ENCODE data around the gene CARTPT. TPM values are rescaled to one million over a fixed set of nuclear protein-coding genes. Genes with fewer than 3 reads are reported as not detected.

Gene CARTPT
- total RNA-seq, 4 donors from 2014 or later, result 4.4 to 41.9 TPM; not detected in 2

GRCh38 chr5:71732011-71732410 lies 12.9 kb downstream of the CARTPT start:
- H3K9me3 ChIP-seq, result no peaks in the 10 kb centered on the region
- no peak overlapping the region for H3K4me3 ChIP-seq
- in situ Hi-C loops (cut with MboI; ENCODE audit: low pct_ligation_motif_present in 1 of 4, low pct_unique_long_range_greater_than_20kb in 1 of 4, low sequenced_read_pairs in 3 of 4), result no loop called here
- intact Hi-C loops (cut with DNase I; ENCODE audit: low total_unique reads), result no loop called here
- no peaks in the 10 kb centered on the region for H3K36me3 ChIP-seq
- no peak overlapping the region for H3K27ac ChIP-seq
- DNase-seq, result no peak
- no peaks in the 10 kb centered on the region for H3K27me3 ChIP-seq
- WGBS, 2 donors (ENCODE audit: low coverage in 1 of 2), result 50 to 57% methylated on average over 1 of the region's 1 CpG
- TF ChIP-seq, protein P1, sequence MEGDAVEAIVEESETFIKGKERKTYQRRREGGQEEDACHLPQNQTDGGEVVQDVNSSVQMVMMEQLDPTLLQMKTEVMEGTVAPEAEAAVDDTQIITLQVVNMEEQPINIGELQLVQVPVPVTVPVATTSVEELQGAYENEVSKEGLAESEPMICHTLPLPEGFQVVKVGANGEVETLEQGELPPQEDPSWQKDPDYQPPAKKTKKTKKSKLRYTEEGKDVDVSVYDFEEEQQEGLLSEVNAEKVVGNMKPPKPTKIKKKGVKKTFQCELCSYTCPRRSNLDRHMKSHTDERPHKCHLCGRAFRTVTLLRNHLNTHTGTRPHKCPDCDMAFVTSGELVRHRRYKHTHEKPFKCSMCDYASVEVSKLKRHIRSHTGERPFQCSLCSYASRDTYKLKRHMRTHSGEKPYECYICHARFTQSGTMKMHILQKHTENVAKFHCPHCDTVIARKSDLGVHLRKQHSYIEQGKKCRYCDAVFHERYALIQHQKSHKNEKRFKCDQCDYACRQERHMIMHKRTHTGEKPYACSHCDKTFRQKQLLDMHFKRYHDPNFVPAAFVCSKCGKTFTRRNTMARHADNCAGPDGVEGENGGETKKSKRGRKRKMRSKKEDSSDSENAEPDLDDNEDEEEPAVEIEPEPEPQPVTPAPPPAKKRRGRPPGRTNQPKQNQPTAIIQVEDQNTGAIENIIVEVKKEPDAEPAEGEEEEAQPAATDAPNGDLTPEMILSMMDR (IDR thresholded peaks at IDR 0.05), result no peak
- TF ChIP-seq POLR2AphosphoS5 (IDR thresholded peaks at IDR 0.05) (no peak), POLR2A (IDR thresholded peaks at IDR 0.05) (no peak), EP300 (IDR thresholded peaks at IDR 0.05; ENCODE audit: low read depth) (no peak)
- no peaks in the 10 kb centered on the region for H3K4me1 ChIP-seq

- H3K4me3 ChIP-seq, result no peak overlapping the region
- in situ Hi-C loops (cut with MboI; ENCODE audit: low pct_ligation_motif_present in 1 of 4, low pct_unique_long_range_greater_than_20kb in 1 of 4, low sequenced_read_pairs in 3 of 4) (no loop called here), intact Hi-C loops (cut with DNase I; ENCODE audit: low total_unique reads) (no loop called here)
- no peak for DNase-seq
- TF ChIP-seq POLR2AphosphoS5 (IDR thresholded peaks at IDR 0.05), result no peak
- TF ChIP-seq, protein P1 (IDR thresholded peaks at IDR 0.05), result no peak
- TF ChIP-seq EP300 (IDR thresholded peaks at IDR 0.05; ENCODE audit: low read depth), result no peak
- no peak for TF ChIP-seq POLR2A (IDR thresholded peaks at IDR 0.05)
- H3K27ac ChIP-seq, result no peak overlapping the region
- no peaks in the 10 kb centered on the region for H3K9me3 ChIP-seq
- H3K36me3 ChIP-seq, result no peaks in the 10 kb centered on the region
- H3K27me3 ChIP-seq, result no peaks in the 10 kb centered on the region
- no peaks in the 10 kb centered on the region for H3K4me1 ChIP-seq
Observed at GRCh38 chr5:71734141-71734540, 15.1 kb downstream of the CARTPT start.

- Histone ChIP-seq H3K27ac (no peak overlapping the region), H3K36me3 (no peaks in the 10 kb centered on the region), H3K27me3 (no peaks in the 10 kb centered on the region), H3K4me1 (peaks cover 0 to 6% (median 2%) of the 10 kb centered on the region in 4 donors), H3K4me3 (no peak overlapping the region), H3K9me3 (no peaks in the 10 kb centered on the region)
- in situ Hi-C loops (cut with MboI; ENCODE audit: low pct_ligation_motif_present in 1 of 4, low pct_unique_long_range_greater_than_20kb in 1 of 4, low sequenced_read_pairs in 3 of 4) (no loop called here), intact Hi-C loops (cut with DNase I; ENCODE audit: low total_unique reads) (no loop called here)
- WGBS, 2 donors (ENCODE audit: low coverage in 1 of 2), result 88 to 90% methylated on average over 4 to 7 of the region's 7 CpGs
- TF ChIP-seq, protein P1 (IDR thresholded peaks at IDR 0.05), result no peak
- TF ChIP-seq EP300 (IDR thresholded peaks at IDR 0.05; ENCODE audit: low read depth), result no peak
- no peak for TF ChIP-seq POLR2A (IDR thresholded peaks at IDR 0.05)
- no peak for TF ChIP-seq POLR2AphosphoS5 (IDR thresholded peaks at IDR 0.05)
- DNase-seq, result no peak
Observed at GRCh38 chr5:71737931-71738539, 19.0 kb downstream of the CARTPT start.

GRCh38 chr5:71738662-71739361 lies 19.7 kb downstream of the CARTPT start:
- H3K9me3 ChIP-seq, result no peaks in the 10 kb centered on the region
- no peak overlapping the region for H3K27ac ChIP-seq
- no peaks in the 10 kb centered on the region for H3K27me3 ChIP-seq
- TF ChIP-seq EP300 (IDR thresholded peaks at IDR 0.05; ENCODE audit: low read depth), result no peak
- no peak for TF ChIP-seq POLR2AphosphoS5 (IDR thresholded peaks at IDR 0.05)
- no peak for TF ChIP-seq POLR2A (IDR thresholded peaks at IDR 0.05)
- TF ChIP-seq, protein P1 (IDR thresholded peaks at IDR 0.05), result no peak
- H3K36me3 ChIP-seq, result no peaks in the 10 kb centered on the region
- in situ Hi-C loops (cut with MboI; ENCODE audit: low pct_ligation_motif_present in 1 of 4, low pct_unique_long_range_greater_than_20kb in 1 of 4, low sequenced_read_pairs in 3 of 4), result no loop called here
- 69 to 71% methylated on average over 3 to 4 of the region's 4 CpGs for WGBS, 2 donors (ENCODE audit: low coverage in 1 of 2)
- H3K4me1 ChIP-seq, result peaks cover 0 to 14% (median 9%) of the 10 kb centered on the region in 4 donors
- H3K4me3 ChIP-seq, result no peak overlapping the region
- intact Hi-C loops (cut with DNase I; ENCODE audit: low total_unique reads), result no loop called here
- DNase-seq, result no peak

All from transverse colon (tissue), 4 donors.